ENCODE results near the gene NEK10. TPM values are rescaled to one million over a fixed set of nuclear protein-coding genes. Genes with fewer than 3 reads are reported as not detected.

NEK10 gene
- total RNA-seq, 1 experiment from 2014 or later = 4.3 TPM

DNA sequence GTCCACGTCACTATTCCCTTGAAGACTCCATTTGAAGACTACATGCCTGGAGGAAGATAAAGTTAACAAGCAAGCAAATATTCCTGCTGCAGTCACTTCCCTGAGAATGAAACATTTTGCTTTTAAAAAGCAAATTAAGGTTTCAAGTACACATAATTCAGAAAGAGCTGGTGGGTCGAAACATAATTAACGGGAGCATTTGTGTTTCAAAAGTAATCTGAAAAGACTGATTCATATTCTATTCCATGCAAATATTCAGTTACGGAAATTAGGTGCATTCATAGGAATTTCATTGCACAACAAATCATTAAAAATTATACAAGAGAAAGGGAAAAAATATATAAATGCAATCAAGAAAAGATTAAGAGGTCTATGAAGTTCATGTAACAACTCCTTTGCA is 260.9 kb downstream of the NEK10 start:
- POLR2A ChIA-PET (ENCODE audit: unreplicated experiment) = no interaction called here
- H3K4me2 ChIP-seq = no peak overlapping the region
- DNase-seq = no peak
- no peak overlapping the region for H3K4me3 ChIP-seq
- H4K20me1 ChIP-seq (ENCODE audit: insufficient read depth) = no peaks in the 10 kb centered on the region
- H3K79me2 ChIP-seq (ENCODE audit: low read depth) = no peaks in the 10 kb centered on the region
- H3K27ac ChIP-seq = no peak overlapping the region
- CTCF ChIA-PET = no interaction called here
- no peaks in the 10 kb centered on the region for H3K4me1 ChIP-seq (replicated peaks; ENCODE audit: insufficient read depth)
- no peaks in the 10 kb centered on the region for H3K27me3 ChIP-seq (ENCODE audit: insufficient read depth, low read depth)
- H3K9me2 ChIP-seq (ENCODE audit: insufficient read depth) = peaks cover 3% of the 10 kb centered on the region
- BruUV-seq (replicated peaks) = no TSS peak
- H3K36me3 ChIP-seq (ENCODE audit: low read depth) = no peaks in the 10 kb centered on the region
- TF ChIP-seq EZH2 (IDR thresholded peaks at IDR 0.05; ENCODE audit: low read depth) = no peak
- TF ChIP-seq, protein P1, sequence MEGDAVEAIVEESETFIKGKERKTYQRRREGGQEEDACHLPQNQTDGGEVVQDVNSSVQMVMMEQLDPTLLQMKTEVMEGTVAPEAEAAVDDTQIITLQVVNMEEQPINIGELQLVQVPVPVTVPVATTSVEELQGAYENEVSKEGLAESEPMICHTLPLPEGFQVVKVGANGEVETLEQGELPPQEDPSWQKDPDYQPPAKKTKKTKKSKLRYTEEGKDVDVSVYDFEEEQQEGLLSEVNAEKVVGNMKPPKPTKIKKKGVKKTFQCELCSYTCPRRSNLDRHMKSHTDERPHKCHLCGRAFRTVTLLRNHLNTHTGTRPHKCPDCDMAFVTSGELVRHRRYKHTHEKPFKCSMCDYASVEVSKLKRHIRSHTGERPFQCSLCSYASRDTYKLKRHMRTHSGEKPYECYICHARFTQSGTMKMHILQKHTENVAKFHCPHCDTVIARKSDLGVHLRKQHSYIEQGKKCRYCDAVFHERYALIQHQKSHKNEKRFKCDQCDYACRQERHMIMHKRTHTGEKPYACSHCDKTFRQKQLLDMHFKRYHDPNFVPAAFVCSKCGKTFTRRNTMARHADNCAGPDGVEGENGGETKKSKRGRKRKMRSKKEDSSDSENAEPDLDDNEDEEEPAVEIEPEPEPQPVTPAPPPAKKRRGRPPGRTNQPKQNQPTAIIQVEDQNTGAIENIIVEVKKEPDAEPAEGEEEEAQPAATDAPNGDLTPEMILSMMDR (conservative IDR thresholded peaks at IDR 0.05) = no peak
- no peaks in the 10 kb centered on the region for H3K9me3 ChIP-seq (ENCODE audit: insufficient read depth, low read depth)
- H3F3A ChIP-seq (ENCODE audit: insufficient read depth, low read depth) = no peaks in the 10 kb centered on the region
- no peak overlapping the region for H2AFZ ChIP-seq
- intact Hi-C loops (cut with micrococcal nuclease; ENCODE audit: unreplicated experiment) = no loop called here

DNA sequence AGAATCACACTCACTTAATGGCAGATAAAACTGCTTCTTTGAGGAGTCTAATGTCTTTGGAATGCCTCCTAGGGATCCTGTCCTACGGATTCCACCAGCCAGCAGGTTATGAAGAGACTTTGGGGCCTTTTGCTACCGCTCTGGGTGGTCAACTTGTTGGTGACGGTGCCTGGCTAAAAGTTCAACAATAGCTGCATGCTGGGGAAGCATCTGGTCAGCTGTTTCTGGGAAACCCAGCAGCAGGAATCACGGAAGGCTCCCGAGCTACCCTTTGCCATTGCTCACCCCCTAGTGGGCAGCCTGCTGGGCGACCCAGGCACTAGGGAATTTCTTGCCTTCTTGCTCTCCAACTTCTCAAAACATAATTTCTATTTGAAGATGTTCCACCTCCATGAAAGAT is 263.3 kb downstream of the NEK10 start:
- Histone ChIP-seq H3K9me3 (ENCODE audit: insufficient read depth, low read depth) (no peaks in the 10 kb centered on the region), H3K27me3 (ENCODE audit: insufficient read depth, low read depth) (no peaks in the 10 kb centered on the region), H3K4me3 (no peak overlapping the region), H3K4me2 (no peak overlapping the region), H3K79me2 (ENCODE audit: low read depth) (no peaks in the 10 kb centered on the region), H2AFZ (no peak overlapping the region), H3K36me3 (ENCODE audit: low read depth) (no peaks in the 10 kb centered on the region), H3K4me1 (replicated peaks; ENCODE audit: insufficient read depth) (no peaks in the 10 kb centered on the region), H4K20me1 (ENCODE audit: insufficient read depth) (no peaks in the 10 kb centered on the region), H3K27ac (no peak overlapping the region), H3K9me2 (ENCODE audit: insufficient read depth) (peaks cover 1% of the 10 kb centered on the region), H3F3A (ENCODE audit: insufficient read depth, low read depth) (no peaks in the 10 kb centered on the region)
- no peak for DNase-seq
- ChIA-PET CTCF (no interaction called here), POLR2A (ENCODE audit: unreplicated experiment) (no interaction called here)
- intact Hi-C loops (cut with micrococcal nuclease; ENCODE audit: unreplicated experiment) = no loop called here
- no peak for TF ChIP-seq EZH2 (IDR thresholded peaks at IDR 0.05; ENCODE audit: low read depth)
- TF ChIP-seq, protein P1 (conservative IDR thresholded peaks at IDR 0.05) = peak; percentile 16; the same call in 1 of the 2 replicates
- no TSS peak for BruUV-seq (replicated peaks)

DNA sequence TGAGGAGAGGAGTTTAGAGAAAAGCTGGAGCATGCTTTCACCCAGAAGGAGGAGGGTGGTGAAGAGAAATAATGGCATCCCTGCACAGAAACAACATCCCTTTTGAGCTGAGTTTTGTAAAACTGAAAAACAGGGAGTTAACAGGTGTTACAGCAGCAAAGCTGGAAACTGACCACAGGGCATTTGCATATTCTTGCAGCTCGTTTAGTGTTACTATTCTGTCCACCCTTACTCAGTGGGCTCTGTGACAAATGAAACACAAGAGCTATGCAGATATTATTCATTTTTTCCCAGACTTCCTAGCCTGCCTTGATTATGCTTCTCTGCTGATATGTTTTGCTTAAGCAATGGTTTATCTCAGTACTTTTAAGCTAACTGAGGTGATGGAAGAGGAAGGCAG is 272.0 kb downstream of the NEK10 start:
- Histone ChIP-seq H3K27me3 (ENCODE audit: insufficient read depth, low read depth) (no peaks in the 10 kb centered on the region), H3K79me2 (ENCODE audit: low read depth) (no peaks in the 10 kb centered on the region), H3K4me1 (replicated peaks; ENCODE audit: insufficient read depth) (no peaks in the 10 kb centered on the region), H4K20me1 (ENCODE audit: insufficient read depth) (no peaks in the 10 kb centered on the region), H3K27ac (no peak overlapping the region), H3K4me3 (no peak overlapping the region), H3K9me3 (ENCODE audit: insufficient read depth, low read depth) (no peaks in the 10 kb centered on the region), H3K4me2 (no peak overlapping the region), H2AFZ (no peak overlapping the region), H3K36me3 (ENCODE audit: low read depth) (no peaks in the 10 kb centered on the region), H3F3A (ENCODE audit: insufficient read depth, low read depth) (no peaks in the 10 kb centered on the region), H3K9me2 (ENCODE audit: insufficient read depth) (no peaks in the 10 kb centered on the region)
- no TSS peak for BruUV-seq (replicated peaks)
- TF ChIP-seq, protein P1 (conservative IDR thresholded peaks at IDR 0.05) = no peak
- TF ChIP-seq EZH2 (IDR thresholded peaks at IDR 0.05; ENCODE audit: low read depth) = no peak
- POLR2A ChIA-PET (ENCODE audit: unreplicated experiment) = no interaction called here
- CTCF ChIA-PET = no interaction called here
- DNase-seq = no peak
- intact Hi-C loops (cut with micrococcal nuclease; ENCODE audit: unreplicated experiment) = no loop called here

All from PC-9 (cell line).